Ovary (tissue), 10 donors: ENCODE measurements around the gene IGFBP6. TPM values are rescaled to one million over a fixed set of nuclear protein-coding genes. Genes with fewer than 3 reads are reported as not detected.

Experiments used
- DNase-seq, 5 donors: peaks; one replicate each; pipeline ENCODE4 v3.0.0-alpha.2; 2019 to 2020
- H3K27ac ChIP-seq, 2 donors: fragments of 200-600 bp; one replicate each; pipeline versions ENCODE4 v1.5.1 to v1.8.0; 2019 to 2022
- H3K27me3 ChIP-seq: fragments of 200-600 bp; one replicate; pipeline ENCODE4 v1.8.0; 2022
- H3K36me3 ChIP-seq: fragments of 200-600 bp; sonication (generic); one replicate; pipeline ENCODE4 v1.5.1; 2019
- H3K4me1 ChIP-seq: one replicate; pipeline ENCODE4 v1.8.1; 2013; ENCODE audit warnings: mild to moderate bottlenecking, moderate library complexity; ENCODE audit not compliant: insufficient read depth
- H3K4me3 ChIP-seq: fragments of 200-600 bp; sonication (generic); one replicate; pipeline ENCODE4 v1.5.1; 2017
- H3K9me3 ChIP-seq, 2 donors: fragments of 200-600 bp in 1 of 2; sonication (generic) in 1 of 2; one replicate each; pipeline versions ENCODE4 v1.5.1 to v1.8.1; 2013 to 2019; ENCODE audit warnings: mild to moderate bottlenecking in 1 of 2, moderate library complexity in 1 of 2
- EP300 ChIP-seq: sonication (generic); formaldehyde crosslinking; IDR thresholded peaks from one replicate; pipeline ENCODE4 v1.6.1; 2017; ENCODE audit warnings: antibody characterized with exemption
- POLR2A ChIP-seq: fragments of 450-650 bp; IDR thresholded peaks from one replicate; pipeline ENCODE4 v1.6.1; 2017; ENCODE audit warnings: antibody characterized with exemption, mild to moderate bottlenecking, moderate library complexity
- WGBS, 3 donors: extraction: QIAGEN DNeasy Blood & Tissue Kit in 1 of 3; methylation state at CpG; one replicate each; pipeline versions ENCODE4 v1.1.5 to v1.1.7; 2013 to 2017; 5-methylcytosine and 5-hydroxymethylcytosine counted together
- intact Hi-C, 4 donors: fragments of 100-400 bp; cut with DNase I; formaldehyde crosslinking; loops; one replicate each; pipeline versions ENCODE4 v1.11.0 to v1.15.1; 2022 to 2023
- long read RNA-seq, 3 donors: library from polyadenylated mRNA in 2 of 3; unstranded in 2 of 3; transcript quantifications; one replicate each; pipeline ENCODE4 v2.0.0 and lab custom pipeline, GENCODE V29; 2021 to 2026
- polyA plus RNA-seq, 2 donors: library from polyadenylated mRNA; stranded (reverse); fragments of 200-250 nt in 1 of 2; fragments of 350-450 nt in 1 of 2; fragmentation: Illumina TruSeq in 1 of 2; extraction: RNeasy Lipid Tissue Mini Kit (QIAGEN cat#74804) in 1 of 2; gene quantifications; one replicate each; pipeline ENCODE4 v1.2.3, GENCODE V29; 2013 to 2014
- total RNA-seq, 7 donors: library from RNA; depleted of rRNA in 2 of 7; stranded (reverse); fragments of >200 nt in 2 of 7; fragmentation: NEBNext Ultra II Directional in 3 of 7; extraction: Animal tissue kit (Norgen Biotek cat#: 25700) in 3 of 7; gene quantifications; one replicate each; pipeline versions ENCODE4 v1.1.0 to v1.2.4, GENCODE V29; 2016 to 2023
- TF ChIP-seq, protein P1 (sequence below), 3 donors: fragments of 450-650 bp in 2 of 3; fragments of 200-600 bp in 1 of 3; IDR thresholded peaks; one replicate each; pipeline versions ENCODE4 v1.5.1 to v1.8.0; 2016 to 2022; ENCODE audit warnings: antibody characterized with exemption in 3 of 3, mild to moderate bottlenecking in 1 of 3
- donor health status: DM: no; HTN: no; CAD: no; lungs with moderate emphysema.
- donor health status: DM: no; HTN: no; CAD: no.
- donor health status: Bipolar disorder and iron deficiency.
- donor health status: DM: yes; HTN: yes; CAD: no.
- donor health status: DM: no; HTN: no; CAD: no.
- donor health status: DM: yes; HTN: yes; CAD: no.

IGFBP6 gene, protein sequence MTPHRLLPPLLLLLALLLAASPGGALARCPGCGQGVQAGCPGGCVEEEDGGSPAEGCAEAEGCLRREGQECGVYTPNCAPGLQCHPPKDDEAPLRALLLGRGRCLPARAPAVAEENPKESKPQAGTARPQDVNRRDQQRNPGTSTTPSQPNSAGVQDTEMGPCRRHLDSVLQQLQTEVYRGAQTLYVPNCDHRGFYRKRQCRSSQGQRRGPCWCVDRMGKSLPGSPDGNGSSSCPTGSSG
- total RNA-seq (100 to 1,000 TPM in 6 of 7 donors, 10 to 100 TPM in 1; 81.3 to 685 (median 224) TPM), polyA plus RNA-seq (100 to 1,000 TPM in 1 of 2 donors, 10 to 100 TPM in 1; 78.9 to 112 TPM)
- long read RNA-seq, donor 1, transcript IGFBP6-201 (4 exons, 1,169 nt) = major isoform, 201 of 210 reads
- long read RNA-seq, donor 1, partial matches to known transcripts = 5 of 210 reads
- long read RNA-seq, donor 1, other reads (novel, unspliced or antisense) = 4 of 210 reads
- long read RNA-seq, donor 2, transcript IGFBP6-201 (4 exons, 1,169 nt) = major isoform, 17 of 30 reads
- long read RNA-seq, donor 2, partial matches to known transcripts = 13 of 30 reads
- long read RNA-seq, donor 2, other reads (novel, unspliced or antisense) = 0 of 30 reads
- long read RNA-seq, donor 3, transcript IGFBP6-201 (4 exons, 1,169 nt) = major isoform, 122 of 131 reads
- long read RNA-seq, donor 3, partial matches to known transcripts = 6 of 131 reads
- long read RNA-seq, donor 3, other reads (novel, unspliced or antisense) = 2 of 131 reads

DNA sequence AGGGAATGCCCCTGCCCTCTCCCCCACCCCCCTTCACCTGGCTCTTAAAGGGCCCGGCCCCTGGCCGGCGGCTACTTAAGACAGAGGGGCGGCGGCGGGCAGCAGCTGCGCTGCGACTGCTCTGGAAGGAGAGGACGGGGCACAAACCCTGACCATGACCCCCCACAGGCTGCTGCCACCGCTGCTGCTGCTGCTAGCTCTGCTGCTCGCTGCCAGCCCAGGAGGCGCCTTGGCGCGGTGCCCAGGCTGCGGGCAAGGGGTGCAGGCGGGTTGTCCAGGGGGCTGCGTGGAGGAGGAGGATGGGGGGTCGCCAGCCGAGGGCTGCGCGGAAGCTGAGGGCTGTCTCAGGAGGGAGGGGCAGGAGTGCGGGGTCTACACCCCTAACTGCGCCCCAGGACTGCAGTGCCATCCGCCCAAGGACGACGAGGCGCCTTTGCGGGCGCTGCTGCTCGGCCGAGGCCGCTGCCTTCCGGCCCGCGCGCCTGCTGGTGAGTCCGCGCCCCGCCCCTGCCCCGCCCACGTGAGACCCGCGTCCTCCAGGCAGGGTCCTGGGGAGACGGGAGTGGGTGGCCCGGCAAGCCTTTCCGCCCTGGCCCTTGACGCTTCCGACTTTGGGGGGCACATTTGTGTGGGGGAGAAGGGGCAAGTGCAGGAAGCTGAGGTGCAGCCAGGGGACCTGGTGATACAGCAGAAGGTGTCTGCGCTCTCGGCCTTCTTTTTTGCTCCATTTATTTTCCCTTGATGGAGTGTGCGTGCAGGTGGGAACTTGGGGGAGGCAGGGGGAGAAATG is at the start of gene IGFBP6:
IGFBP6 (plus strand) TSS at position 104 of the 790 bp plus-strand sequence; CDS start at position 155, 51 bp downstream.
- Histone ChIP-seq H3K27ac (peak within 1 kb of the TSS; percentile 59 to 75), H3K9me3 (no peaks in the 10 kb centered on the region), H3K4me1 (peaks cover 14% of the 10 kb centered on the region), H3K4me3 (peak within 1 kb of the TSS; percentile 51), H3K27me3 (no peaks in the 10 kb centered on the region), H3K36me3 (no peaks in the 10 kb centered on the region)
- intact Hi-C loops = loop anchor here in 3 of 4 donors (2.0 kb wide), 1 partner anchor 31 kb away; no protein-coding TSS in a partner anchor
- TF ChIP-seq, protein P1, sequence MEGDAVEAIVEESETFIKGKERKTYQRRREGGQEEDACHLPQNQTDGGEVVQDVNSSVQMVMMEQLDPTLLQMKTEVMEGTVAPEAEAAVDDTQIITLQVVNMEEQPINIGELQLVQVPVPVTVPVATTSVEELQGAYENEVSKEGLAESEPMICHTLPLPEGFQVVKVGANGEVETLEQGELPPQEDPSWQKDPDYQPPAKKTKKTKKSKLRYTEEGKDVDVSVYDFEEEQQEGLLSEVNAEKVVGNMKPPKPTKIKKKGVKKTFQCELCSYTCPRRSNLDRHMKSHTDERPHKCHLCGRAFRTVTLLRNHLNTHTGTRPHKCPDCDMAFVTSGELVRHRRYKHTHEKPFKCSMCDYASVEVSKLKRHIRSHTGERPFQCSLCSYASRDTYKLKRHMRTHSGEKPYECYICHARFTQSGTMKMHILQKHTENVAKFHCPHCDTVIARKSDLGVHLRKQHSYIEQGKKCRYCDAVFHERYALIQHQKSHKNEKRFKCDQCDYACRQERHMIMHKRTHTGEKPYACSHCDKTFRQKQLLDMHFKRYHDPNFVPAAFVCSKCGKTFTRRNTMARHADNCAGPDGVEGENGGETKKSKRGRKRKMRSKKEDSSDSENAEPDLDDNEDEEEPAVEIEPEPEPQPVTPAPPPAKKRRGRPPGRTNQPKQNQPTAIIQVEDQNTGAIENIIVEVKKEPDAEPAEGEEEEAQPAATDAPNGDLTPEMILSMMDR (IDR thresholded peaks at IDR 0.05) = peak in 2 of 3 donors; percentile 33 to 41
- TF ChIP-seq EP300 (no peak), POLR2A (peak; percentile 32)
- 2% methylated on average over 36 to 51 of the region's 51 CpGs for WGBS, 3 donors
- DNase-seq = peak; percentile 67 to 77 (median 76)

DNA sequence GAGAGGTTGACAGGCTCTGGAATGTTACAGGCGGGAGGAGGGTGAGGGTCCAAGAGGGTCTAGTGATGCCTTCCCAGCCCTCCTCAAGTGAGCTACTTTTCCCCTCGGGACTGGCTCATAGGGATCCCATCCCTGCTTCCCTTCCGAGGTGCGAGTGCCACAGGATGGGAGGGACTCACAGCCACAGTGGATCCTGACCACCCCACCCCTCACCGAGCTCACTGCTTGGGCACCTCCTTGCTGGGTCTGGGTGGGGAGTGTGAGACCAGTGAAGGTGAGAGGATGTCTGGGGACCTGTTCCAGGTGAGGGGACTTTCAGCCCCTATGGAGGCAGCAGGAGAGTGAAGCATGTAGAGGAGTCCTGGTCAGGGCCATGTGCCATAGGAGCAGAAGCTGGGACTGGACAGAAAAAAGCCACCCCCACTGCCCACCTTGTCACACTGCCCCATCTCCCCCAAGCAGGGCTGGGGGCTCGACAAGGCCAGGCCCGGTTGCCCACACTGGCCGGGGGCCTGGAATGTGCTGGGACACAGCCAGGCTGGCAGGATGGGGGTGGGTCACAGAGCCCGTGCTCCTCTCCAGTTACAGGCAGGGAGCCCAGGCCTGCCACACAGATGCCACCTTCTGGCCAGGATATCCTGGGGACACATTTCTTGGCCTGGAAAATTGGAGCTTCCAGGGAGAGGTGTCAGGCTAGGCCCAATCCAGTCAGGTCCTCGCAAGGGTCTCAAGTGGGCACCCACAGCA is 49.3 kb upstream of the IGFBP6 start:
- Histone ChIP-seq H3K27me3 (no peaks in the 10 kb centered on the region), H3K4me1 (peaks cover 46% of the 10 kb centered on the region), H3K9me3 (no peaks in the 10 kb centered on the region), H3K36me3 (no peaks in the 10 kb centered on the region), H3K4me3 (peak overlapping the region; percentile 50), H3K27ac (peak overlapping the region; percentile 96 to 99)
- 10 to 15% (median 13%) methylated on average over 10 of the region's 10 CpGs for WGBS, 3 donors
- DNase-seq = peak; percentile 63 to 80 (median 76)
- no peak for TF ChIP-seq EP300
- no peak for TF ChIP-seq POLR2A
- TF ChIP-seq, protein P1 (IDR thresholded peaks at IDR 0.05) = peak in 1 of 3 donors; percentile 9
- intact Hi-C loops = loop anchor here in 2 of 4 donors (5.0 to 10.0 kb wide), 2 partner anchors 134 to 1003 kb away; partner anchors contain the start of genes CSAD (in 1 of the 2) and ZNF740 (in 1 of the 2)

DNA sequence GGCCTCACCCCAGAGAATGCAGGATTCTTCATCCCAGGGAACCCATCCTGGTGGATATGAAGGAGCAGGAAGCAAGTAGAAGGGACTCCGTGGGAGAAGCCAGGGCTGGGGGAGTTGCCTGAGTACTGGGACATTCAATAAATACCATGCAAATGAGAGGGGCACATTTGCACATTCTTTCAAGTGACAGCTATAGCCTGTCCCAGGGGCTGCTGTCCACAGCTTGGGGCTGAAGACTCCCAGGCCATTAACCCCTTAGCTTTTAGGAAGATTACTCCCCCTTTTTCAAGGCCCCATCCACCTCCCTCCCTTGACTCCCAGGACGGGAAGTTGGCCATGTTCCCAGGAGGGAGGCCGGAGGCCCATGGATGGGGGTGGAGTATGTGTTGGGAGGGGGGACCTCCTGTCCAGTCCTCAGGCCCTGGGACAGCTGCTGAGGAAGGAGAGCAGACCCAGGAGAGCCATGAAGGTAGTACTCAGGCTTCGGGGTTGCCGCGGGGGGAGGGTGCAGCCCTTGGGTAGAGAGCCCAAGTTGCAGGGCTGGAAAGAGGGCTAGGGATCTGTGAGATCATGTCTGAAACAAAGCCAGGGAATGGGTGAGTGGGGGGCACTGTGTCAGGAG is 48.6 kb upstream of the IGFBP6 start:
- Histone ChIP-seq H3K4me1 (peaks cover 46% of the 10 kb centered on the region), H3K36me3 (no peaks in the 10 kb centered on the region), H3K27ac (peak overlapping the region; percentile 96 to 99), H3K4me3 (peak overlapping the region; percentile 50), H3K9me3 (no peaks in the 10 kb centered on the region), H3K27me3 (no peaks in the 10 kb centered on the region)
- 4 to 10% (median 5%) methylated on average over 6 of the region's 6 CpGs for WGBS, 3 donors
- intact Hi-C loops = loop anchor here in 2 of 4 donors (5.0 to 10.0 kb wide), 2 partner anchors 133 to 1004 kb away; partner anchors contain the start of genes CSAD (in 1 of the 2) and ZNF740 (in 1 of the 2)
- DNase-seq = peak; percentile 80 to 90 (median 88)
- no peak for TF ChIP-seq POLR2A
- TF ChIP-seq, protein P1 (IDR thresholded peaks at IDR 0.05) = no peak
- TF ChIP-seq EP300 = no peak
